Fibroblast of pulmonary artery (primary cell): ENCODE results near the gene JSRP1.
A peak's percentile ranks its signal among the peaks of the same experiment; 100 is the strongest.

Experiments
- DNase-seq: peaks from one replicate; pipeline ENCODE4 v3.0.0-alpha.2; 2010; ENCODE audit warnings: low read depth
- H3K4me3 ChIP-seq: replicated peaks from 2 replicates; pipeline ENCODE4 v1.5.1; 2011; ENCODE audit warnings: low read depth, mild to moderate bottlenecking, control low read depth, low read length, moderate library complexity
- TF ChIP-seq, protein P1 (sequence below): IDR thresholded peaks from 2 replicates; pipeline ENCODE4 v1.5.1; 2011; ENCODE audit warnings: mild to moderate bottlenecking, control low read depth, low read length, inconsistent platforms; ENCODE audit errors: missing control alignments

Gene JSRP1

DNA sequence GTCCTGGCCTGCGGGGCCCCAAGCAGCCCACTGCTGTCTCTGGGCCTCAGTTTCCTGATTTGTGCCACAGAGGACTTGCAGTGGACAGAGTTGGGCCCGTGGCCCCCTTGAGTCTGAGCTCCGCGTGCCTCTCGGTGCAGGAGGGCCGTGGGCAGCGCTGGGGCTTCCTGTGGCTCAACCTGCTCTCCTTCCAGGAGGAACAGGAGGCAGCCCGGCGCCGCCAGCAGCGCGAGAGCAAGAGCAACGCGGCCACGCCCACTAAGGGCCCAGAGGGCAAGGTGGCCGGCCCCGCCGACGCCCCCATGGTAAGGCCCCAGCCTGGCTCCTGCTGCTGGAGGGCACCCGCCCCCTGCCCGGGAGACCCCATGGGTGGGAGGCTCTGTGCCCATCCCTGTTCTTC is 46.0 kb downstream of the JSRP1 start:
- TF ChIP-seq, protein P1, sequence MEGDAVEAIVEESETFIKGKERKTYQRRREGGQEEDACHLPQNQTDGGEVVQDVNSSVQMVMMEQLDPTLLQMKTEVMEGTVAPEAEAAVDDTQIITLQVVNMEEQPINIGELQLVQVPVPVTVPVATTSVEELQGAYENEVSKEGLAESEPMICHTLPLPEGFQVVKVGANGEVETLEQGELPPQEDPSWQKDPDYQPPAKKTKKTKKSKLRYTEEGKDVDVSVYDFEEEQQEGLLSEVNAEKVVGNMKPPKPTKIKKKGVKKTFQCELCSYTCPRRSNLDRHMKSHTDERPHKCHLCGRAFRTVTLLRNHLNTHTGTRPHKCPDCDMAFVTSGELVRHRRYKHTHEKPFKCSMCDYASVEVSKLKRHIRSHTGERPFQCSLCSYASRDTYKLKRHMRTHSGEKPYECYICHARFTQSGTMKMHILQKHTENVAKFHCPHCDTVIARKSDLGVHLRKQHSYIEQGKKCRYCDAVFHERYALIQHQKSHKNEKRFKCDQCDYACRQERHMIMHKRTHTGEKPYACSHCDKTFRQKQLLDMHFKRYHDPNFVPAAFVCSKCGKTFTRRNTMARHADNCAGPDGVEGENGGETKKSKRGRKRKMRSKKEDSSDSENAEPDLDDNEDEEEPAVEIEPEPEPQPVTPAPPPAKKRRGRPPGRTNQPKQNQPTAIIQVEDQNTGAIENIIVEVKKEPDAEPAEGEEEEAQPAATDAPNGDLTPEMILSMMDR, result no peak
- DNase-seq, result no peak
- no peak overlapping the region for H3K4me3 ChIP-seq

DNA sequence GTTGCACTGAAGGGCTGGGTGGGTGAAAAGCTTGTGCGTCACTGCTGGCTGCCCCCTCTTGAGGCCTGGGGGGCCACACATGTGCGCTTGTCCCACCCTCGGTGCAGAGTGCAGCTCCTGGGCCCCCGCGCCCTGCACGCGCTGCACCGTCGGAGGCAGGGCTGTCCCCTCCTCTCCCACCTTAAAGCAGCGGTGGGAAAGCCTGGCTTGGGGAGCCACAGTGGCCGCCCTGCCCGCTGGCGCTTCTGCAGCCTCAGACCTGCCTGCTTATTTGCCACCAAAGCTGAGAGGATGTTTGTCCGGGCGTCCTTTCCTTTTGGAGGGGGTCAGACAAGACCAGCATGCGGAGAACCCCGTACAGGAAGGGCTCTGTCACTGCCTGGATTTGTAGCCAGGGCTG is 46.8 kb downstream of the JSRP1 start:
- DNase-seq, result no peak
- no peak overlapping the region for H3K4me3 ChIP-seq
- TF ChIP-seq, protein P1, result no peak

DNA sequence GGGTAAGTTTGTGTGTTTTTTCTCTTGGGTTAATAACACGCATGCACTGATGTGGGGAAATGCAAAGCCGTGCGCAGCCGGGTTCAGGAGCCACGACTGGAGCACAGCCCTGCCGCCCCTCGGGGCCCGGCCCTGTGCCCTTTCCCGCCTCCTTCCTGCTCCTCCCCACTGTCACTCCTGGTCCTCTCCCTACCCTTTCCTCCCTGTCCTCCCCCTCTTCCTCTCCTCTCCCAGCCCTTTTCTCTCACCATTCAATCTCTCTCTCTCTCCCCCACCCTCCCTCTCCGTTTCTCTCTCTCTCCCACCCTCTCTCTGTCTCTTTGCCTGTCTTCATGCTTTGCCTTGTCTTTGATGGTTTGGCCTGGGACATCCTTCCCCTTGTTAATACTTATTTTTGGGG is 47.2 kb downstream of the JSRP1 start:
- no peak for DNase-seq
- no peak overlapping the region for H3K4me3 ChIP-seq
- TF ChIP-seq, protein P1, result no peak

DNA sequence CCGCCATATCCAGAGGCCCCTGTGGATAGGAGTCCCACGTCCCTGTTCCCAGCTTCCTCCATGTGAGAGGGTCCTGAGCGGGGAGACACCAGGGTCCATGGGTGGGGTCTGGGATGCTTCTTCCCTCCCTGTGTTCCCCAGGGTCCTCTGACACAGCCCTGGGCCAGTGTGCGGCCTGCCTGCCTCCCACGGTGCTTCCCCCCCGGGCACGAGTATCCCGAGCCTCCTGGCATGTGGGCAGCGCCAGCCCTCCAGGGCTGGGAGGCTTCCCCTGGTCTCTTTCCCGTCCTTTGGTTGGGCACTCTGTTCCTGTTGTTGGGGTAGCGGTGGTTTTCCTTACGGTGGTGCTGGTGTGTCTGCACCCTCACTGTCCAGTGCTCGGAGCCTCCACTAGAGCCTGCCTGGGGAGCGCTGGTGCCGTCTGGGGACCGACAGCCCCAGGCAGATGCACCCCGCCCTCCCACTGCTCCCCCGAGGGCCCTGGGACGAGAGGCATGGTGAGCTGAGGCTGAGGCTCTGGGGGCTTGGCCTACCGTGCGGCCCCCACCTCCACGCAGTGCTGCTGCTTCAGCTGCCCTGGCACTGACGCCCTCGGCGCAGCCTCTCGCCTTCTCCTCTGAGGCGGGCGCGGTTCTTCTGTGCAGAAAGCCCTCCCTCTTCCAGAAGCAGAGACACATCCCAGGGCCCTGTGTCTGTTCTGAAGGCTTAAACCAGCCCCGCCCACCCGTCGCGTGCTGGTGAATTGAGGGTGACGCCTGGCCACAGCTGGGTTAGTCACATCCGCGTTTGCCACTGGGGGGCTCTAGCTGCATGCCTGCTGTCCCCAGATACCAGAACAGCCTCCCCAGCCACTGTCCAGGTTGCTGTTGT is 48.0 kb downstream of the JSRP1 start:
- peak; percentile 61 for DNase-seq

DNA sequence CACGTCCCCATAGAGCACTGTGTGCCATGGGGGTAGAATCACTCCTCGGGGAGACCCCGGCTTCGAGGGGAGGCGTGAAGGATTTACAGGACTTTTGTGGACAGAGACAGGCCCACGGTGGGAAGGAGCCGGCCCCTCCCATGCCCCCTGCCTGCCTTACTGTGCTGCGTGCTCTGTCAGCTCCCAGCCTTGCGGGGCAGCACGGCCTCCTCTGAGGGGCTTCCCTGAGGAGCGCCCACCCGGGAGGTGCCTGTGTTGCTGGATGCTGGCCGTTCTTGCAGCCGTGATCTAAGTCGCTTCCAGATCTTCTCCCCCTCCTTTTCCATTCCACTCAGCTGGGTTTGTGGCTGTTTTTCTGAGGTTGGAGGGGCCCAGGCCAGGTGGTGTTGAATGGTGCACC is 49.2 kb downstream of the JSRP1 start:
- H3K4me3 ChIP-seq, result no peak overlapping the region
- TF ChIP-seq, protein P1, result no peak
- DNase-seq, result no peak

More for the DNA sequence above, 48.0 kb downstream of the JSRP1 start:
- H3K4me3 ChIP-seq, result no peak overlapping the region
- TF ChIP-seq, protein P1, result peak; percentile 26

DNA sequence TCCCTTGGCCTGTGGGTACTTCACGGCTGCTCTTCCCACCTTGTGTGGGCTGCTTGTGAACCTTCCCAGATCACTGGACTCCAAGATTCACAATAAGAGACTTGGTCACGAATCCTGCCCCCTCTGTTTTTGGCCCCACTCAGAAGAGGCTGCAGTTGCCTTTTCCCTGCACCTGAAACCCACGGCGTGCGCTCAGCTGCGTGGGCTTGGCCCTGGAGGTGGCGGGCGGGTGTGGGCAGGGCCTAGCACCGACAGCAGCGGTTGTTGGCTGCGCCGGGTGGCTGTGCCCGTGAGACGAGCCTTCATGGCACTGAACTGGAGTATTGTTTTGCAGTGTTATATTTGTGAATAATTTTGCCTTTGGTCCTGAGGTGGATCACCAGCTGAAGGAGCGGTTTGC is 53.9 kb downstream of the JSRP1 start:
- TF ChIP-seq, protein P1, result no peak
- no peak for DNase-seq
- no peak overlapping the region for H3K4me3 ChIP-seq
